ENCODE data around the gene CNTNAP2.

DNA sequence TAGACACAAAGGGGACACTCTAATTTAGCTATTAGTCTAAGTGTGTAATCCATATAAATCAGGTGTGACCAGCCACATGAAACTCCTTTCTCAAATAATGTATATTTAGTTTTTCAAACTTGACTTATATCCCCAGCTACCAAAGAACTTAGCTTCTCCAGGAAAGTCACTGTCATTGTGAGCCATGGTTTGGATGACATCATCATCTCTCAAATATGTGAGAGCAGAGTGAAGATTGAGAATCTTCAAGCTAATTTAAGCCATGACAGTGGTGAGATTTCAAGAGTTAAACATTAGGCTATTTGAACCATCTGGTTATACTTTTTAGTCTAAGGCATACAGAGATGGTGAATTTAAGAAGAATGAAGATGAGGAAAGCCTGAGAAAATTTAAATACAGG, 1165.6 kb downstream of the CNTNAP2 start:
- TF ChIP-seq, protein P1, sequence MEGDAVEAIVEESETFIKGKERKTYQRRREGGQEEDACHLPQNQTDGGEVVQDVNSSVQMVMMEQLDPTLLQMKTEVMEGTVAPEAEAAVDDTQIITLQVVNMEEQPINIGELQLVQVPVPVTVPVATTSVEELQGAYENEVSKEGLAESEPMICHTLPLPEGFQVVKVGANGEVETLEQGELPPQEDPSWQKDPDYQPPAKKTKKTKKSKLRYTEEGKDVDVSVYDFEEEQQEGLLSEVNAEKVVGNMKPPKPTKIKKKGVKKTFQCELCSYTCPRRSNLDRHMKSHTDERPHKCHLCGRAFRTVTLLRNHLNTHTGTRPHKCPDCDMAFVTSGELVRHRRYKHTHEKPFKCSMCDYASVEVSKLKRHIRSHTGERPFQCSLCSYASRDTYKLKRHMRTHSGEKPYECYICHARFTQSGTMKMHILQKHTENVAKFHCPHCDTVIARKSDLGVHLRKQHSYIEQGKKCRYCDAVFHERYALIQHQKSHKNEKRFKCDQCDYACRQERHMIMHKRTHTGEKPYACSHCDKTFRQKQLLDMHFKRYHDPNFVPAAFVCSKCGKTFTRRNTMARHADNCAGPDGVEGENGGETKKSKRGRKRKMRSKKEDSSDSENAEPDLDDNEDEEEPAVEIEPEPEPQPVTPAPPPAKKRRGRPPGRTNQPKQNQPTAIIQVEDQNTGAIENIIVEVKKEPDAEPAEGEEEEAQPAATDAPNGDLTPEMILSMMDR (IDR thresholded peaks at IDR 0.05): no peak
- TF ChIP-seq TCF7L2 (IDR thresholded peaks at IDR 0.05; ENCODE audit: low read depth, low read length): no peak
- TF ChIP-seq POLR2AphosphoS5 (IDR thresholded peaks at IDR 0.05; ENCODE audit: low read depth, low read length): no peak
- TF ChIP-seq, protein P2, sequence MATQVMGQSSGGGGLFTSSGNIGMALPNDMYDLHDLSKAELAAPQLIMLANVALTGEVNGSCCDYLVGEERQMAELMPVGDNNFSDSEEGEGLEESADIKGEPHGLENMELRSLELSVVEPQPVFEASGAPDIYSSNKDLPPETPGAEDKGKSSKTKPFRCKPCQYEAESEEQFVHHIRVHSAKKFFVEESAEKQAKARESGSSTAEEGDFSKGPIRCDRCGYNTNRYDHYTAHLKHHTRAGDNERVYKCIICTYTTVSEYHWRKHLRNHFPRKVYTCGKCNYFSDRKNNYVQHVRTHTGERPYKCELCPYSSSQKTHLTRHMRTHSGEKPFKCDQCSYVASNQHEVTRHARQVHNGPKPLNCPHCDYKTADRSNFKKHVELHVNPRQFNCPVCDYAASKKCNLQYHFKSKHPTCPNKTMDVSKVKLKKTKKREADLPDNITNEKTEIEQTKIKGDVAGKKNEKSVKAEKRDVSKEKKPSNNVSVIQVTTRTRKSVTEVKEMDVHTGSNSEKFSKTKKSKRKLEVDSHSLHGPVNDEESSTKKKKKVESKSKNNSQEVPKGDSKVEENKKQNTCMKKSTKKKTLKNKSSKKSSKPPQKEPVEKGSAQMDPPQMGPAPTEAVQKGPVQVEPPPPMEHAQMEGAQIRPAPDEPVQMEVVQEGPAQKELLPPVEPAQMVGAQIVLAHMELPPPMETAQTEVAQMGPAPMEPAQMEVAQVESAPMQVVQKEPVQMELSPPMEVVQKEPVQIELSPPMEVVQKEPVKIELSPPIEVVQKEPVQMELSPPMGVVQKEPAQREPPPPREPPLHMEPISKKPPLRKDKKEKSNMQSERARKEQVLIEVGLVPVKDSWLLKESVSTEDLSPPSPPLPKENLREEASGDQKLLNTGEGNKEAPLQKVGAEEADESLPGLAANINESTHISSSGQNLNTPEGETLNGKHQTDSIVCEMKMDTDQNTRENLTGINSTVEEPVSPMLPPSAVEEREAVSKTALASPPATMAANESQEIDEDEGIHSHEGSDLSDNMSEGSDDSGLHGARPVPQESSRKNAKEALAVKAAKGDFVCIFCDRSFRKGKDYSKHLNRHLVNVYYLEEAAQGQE (IDR thresholded peaks at IDR 0.05; ENCODE audit: insufficient read depth in 1 of 2, low read depth in 2 of 2, low read length in 1 of 2): no peak
- no peak for TF ChIP-seq SIN3A (IDR thresholded peaks at IDR 0.05; ENCODE audit: borderline replicate concordance, insufficient read depth, low read depth, low read length)
